Activated naive CD4-positive, alpha-beta T cell treated with anti-CD3 and anti-CD28 coated beads, Interleukin-2, amount 50 U/mL, for 72 hours (primary cell): ENCODE data around the gene BRCA2. TPM values are rescaled to one million over a fixed set of nuclear protein-coding genes. Genes with fewer than 3 reads are reported as not detected.

Source experiments
- ATAC-seq, 2 donors: fragments of 150-1000 bp; cut with Tn5 transposase; 2 replicates each; pipeline ENCODE4 v1.10.0; 2021; ENCODE audit warnings: mild to moderate bottlenecking in 2 of 2, moderate library complexity in 2 of 2
- DNase-seq, 2 donors: peaks; one replicate each; pipeline ENCODE4 v3.0.0; 2021 to 2022; ENCODE audit warnings: low spot score in 2 of 2
- H3K27ac Mint-ChIP-seq, 2 donors: one replicate each; pipeline ENCODE4 v1.8.0; 2022; ENCODE audit warnings: mild to moderate bottlenecking in 2 of 2, mixed read lengths in 2 of 2
- H3K36me3 Mint-ChIP-seq, 2 donors: one replicate each; pipeline ENCODE4 v1.8.0; 2022; ENCODE audit warnings: mixed read lengths in 2 of 2
- H3K9me3 Mint-ChIP-seq, 2 donors: one replicate each; pipeline ENCODE4 v1.8.0; 2022; ENCODE audit warnings: mixed read lengths in 2 of 2
- total RNA-seq, 2 donors: library from RNA; stranded (reverse); gene quantifications; one replicate each; pipeline ENCODE4 v1.2.3, GENCODE V29; 2022

BRCA2 gene
- total RNA-seq, 2 donors from 2014 or later = 30.8 to 36.1 TPM

GRCh38 chr13:32429433-32429909 lies 114.2 kb downstream of the BRCA2 start:
- peak overlapping the region in 1 of 2 donors; percentile 97 for H3K27ac Mint-ChIP-seq
- ATAC-seq = no peak

GRCh38 chr13:32430018-32430747 lies 114.9 kb downstream of the BRCA2 start:
- peaks cover 16 to 20% of the 10 kb centered on the region in 2 donors for H3K36me3 Mint-ChIP-seq
- peak overlapping the region; percentile 3 to 6 for H3K27ac Mint-ChIP-seq
- H3K9me3 Mint-ChIP-seq = no peaks in the 10 kb centered on the region
- DNase-seq (no peak), ATAC-seq (no peak)

More at GRCh38 chr13:32429433-32429909, 114.2 kb downstream of the BRCA2 start:
- H3K36me3 Mint-ChIP-seq = peaks cover 19 to 23% of the 10 kb centered on the region in 2 donors
- no peak for DNase-seq
- H3K9me3 Mint-ChIP-seq = no peaks in the 10 kb centered on the region

- Mint-ChIP-seq H3K27ac (no peak overlapping the region), H3K36me3 (peaks cover 6 to 10% of the 10 kb centered on the region in 2 donors), H3K9me3 (no peaks in the 10 kb centered on the region)
- DNase-seq = no peak
- no peak for ATAC-seq
Measured at GRCh38 chr13:32431361-32431760, 116.1 kb downstream of the BRCA2 start.

- Mint-ChIP-seq H3K27ac (no peak overlapping the region), H3K9me3 (no peaks in the 10 kb centered on the region), H3K36me3 (peaks cover 0 to 4% of the 10 kb centered on the region in 2 donors)
- DNase-seq = no peak
- ATAC-seq = no peak
Measured at GRCh38 chr13:32432856-32433255, 117.5 kb downstream of the BRCA2 start.

- ATAC-seq (no peak), DNase-seq (no peak)
- no peaks in the 10 kb centered on the region for H3K36me3 Mint-ChIP-seq
- no peak overlapping the region for H3K27ac Mint-ChIP-seq
- no peaks in the 10 kb centered on the region for H3K9me3 Mint-ChIP-seq
Measured at GRCh38 chr13:32438871-32439270, 123.6 kb downstream of the BRCA2 start.

- peak; percentile 56 to 66 for ATAC-seq
- Mint-ChIP-seq H3K36me3 (no peaks in the 10 kb centered on the region), H3K9me3 (no peaks in the 10 kb centered on the region), H3K27ac (peak overlapping the region in 1 of 2 donors; percentile 29)
- no peak for DNase-seq
Measured at GRCh38 chr13:32443111-32443510, 127.8 kb downstream of the BRCA2 start.

GRCh38 chr13:32445461-32445860 lies 130.2 kb downstream of the BRCA2 start:
- no peaks in the 10 kb centered on the region for H3K9me3 Mint-ChIP-seq
- ATAC-seq = no peak
- no peak for DNase-seq
- H3K36me3 Mint-ChIP-seq = no peaks in the 10 kb centered on the region
- no peak overlapping the region for H3K27ac Mint-ChIP-seq

- no peak for ATAC-seq
- DNase-seq = no peak
- H3K9me3 Mint-ChIP-seq = peaks cover 0 to 4% of the 10 kb centered on the region in 2 donors
- peaks cover 0 to 5% of the 10 kb centered on the region in 2 donors for H3K36me3 Mint-ChIP-seq
- no peak overlapping the region for H3K27ac Mint-ChIP-seq
Measured at GRCh38 chr13:32446220-32446619, 130.9 kb downstream of the BRCA2 start.

GRCh38 chr13:32446773-32447465 lies 131.6 kb downstream of the BRCA2 start:
- Mint-ChIP-seq H3K9me3 (peaks cover 0 to 5% of the 10 kb centered on the region in 2 donors), H3K27ac (peak overlapping the region; percentile 17 to 81), H3K36me3 (peaks cover 0 to 5% of the 10 kb centered on the region in 2 donors)
- DNase-seq (no peak), ATAC-seq (no peak)

GRCh38 chr13:32447894-32448623 lies 132.8 kb downstream of the BRCA2 start:
- peaks cover 0 to 5% of the 10 kb centered on the region in 2 donors for H3K36me3 Mint-ChIP-seq
- H3K9me3 Mint-ChIP-seq = peaks cover 0 to 5% of the 10 kb centered on the region in 2 donors
- H3K27ac Mint-ChIP-seq = peak overlapping the region in 1 of 2 donors; percentile 58
- DNase-seq = no peak
- ATAC-seq = peak; percentile 50 to 91

GRCh38 chr13:32448972-32449371 lies 133.7 kb downstream of the BRCA2 start:
- peaks cover 0 to 5% of the 10 kb centered on the region in 2 donors for H3K9me3 Mint-ChIP-seq
- peak overlapping the region in 1 of 2 donors; percentile 58 for H3K27ac Mint-ChIP-seq
- peaks cover 0 to 5% of the 10 kb centered on the region in 2 donors for H3K36me3 Mint-ChIP-seq
- no peak for DNase-seq
- no peak for ATAC-seq

Other genes with a start within 250 kb of the BRCA2 start
- gene ZAR1L, start 145 bp upstream of the BRCA2 start, total RNA-seq = not detected
- 10 to 100 TPM; 23.4 to 44.9 TPM for gene N4BP2L1, start 112.6 kb downstream of the BRCA2 start, total RNA-seq
- gene N4BP2L2, start 223.3 kb downstream of the BRCA2 start, total RNA-seq = 100 to 1,000 TPM in 1 of 2 donors, 10 to 100 TPM in 1; 82.1 to 107 TPM